Midbrain (tissue), 1 donor: ENCODE measurements around the gene UGT1A1.
"Not testable (repeated sequence)": the region's sequence is repeated elsewhere in the genome, so short reads cannot be mapped to it uniquely, and the experiment has no call there.

Experiments used
- DNase-seq: peaks from one replicate; lab custom pipeline; 2025; lab: John Stamatoyannopoulos, UW

UGT1A1 gene

DNA sequence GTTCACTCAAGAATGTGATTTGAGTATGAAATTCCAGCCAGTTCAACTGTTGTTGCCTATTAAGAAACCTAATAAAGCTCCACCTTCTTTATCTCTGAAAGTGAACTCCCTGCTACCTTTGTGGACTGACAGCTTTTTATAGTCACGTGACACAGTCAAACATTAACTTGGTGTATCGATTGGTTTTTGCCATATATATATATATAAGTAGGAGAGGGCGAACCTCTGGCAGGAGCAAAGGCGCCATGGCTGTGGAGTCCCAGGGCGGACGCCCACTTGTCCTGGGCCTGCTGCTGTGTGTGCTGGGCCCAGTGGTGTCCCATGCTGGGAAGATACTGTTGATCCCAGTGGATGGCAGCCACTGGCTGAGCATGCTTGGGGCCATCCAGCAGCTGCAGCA lies at the start of gene UGT1A1:
UGT1A1 (plus strand) TSS at position 228 of the 400 bp plus-strand sequence; CDS start at position 246, 18 bp downstream.
- DNase-seq: no peak

DNA sequence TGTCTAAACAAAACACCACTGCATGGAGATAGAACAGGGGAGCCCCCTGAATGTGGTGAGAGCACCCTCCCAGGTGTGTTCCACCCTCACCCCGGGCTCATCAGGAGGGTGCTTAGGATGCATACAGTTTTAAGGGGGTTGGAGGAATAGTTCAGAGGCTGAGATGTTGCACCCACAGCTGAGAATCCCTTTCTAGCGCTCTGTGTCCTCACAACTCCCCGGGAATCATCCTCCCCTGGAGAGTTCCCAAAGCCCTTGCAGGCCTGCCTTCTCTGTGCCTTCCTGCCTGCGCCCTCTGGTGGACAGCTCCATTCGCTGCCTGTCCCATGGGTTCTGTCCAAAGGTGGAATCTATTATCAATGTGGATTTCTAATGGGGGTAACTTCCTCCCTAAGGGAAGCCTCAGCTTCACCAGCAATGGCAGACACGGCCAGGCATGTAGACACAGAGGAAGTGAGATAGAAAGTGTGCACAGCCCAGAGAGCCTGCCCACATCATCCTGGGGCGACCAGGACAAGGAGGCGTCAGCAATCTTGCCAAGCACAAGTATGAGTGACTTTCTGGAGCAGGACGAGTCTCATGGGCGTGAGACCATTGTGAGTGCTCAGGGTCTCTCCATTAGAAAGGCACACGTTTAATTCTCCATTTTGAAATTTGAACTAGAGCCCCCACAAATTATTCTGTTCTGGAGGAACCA lies 48.6 kb upstream of the UGT1A1 start:
- DNase-seq: peak; percentile 68

DNA sequence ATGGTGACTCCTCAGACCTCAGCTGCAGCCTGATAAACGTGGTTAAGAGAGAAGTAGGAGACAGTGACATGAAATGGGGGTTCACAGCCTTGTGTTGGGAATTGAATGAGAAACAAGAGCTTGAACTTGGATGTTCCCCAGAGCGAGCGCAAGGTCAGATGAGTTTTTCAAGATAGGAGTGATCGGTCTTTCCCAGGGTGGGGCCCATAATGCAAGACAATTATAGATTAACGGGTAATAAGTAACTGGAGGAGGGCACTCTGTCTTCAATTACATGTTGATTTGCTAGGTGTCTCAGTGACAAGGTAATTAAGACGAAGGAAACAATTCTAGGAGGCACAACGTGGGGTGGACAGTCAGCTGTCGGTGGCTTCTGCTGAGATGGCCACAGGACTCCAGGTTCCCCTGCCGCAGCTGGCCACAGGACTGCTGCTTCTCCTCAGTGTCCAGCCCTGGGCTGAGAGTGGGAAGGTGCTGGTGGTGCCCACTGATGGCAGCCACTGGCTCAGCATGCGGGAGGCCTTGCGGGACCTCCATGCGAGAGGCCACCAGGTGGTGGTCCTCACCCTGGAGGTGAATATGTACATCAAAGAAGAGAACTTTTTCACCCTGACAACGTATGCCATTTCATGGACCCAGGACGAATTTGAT lies 47.3 kb upstream of the UGT1A1 start, which contains the start of gene UGT1A5:
UGT1A5 (plus strand) TSS at position 297 of the 651 bp plus-strand sequence; CDS start at position 382, 85 bp downstream.
- DNase-seq: no peak

DNA sequence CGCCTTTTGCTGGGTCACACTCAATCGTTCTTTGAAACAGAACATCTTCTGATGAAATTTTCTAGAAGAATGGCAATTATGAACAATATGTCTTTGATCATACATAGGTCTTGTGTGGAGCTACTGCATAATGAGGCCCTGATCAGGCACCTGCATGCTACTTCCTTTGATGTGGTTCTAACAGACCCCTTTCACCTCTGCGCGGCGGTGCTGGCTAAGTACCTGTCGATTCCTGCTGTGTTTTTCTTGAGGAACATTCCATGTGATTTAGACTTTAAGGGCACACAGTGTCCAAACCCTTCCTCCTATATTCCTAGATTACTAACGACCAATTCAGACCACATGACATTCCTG lies 46.8 kb upstream of the UGT1A1 start:
- no peak for DNase-seq

DNA sequence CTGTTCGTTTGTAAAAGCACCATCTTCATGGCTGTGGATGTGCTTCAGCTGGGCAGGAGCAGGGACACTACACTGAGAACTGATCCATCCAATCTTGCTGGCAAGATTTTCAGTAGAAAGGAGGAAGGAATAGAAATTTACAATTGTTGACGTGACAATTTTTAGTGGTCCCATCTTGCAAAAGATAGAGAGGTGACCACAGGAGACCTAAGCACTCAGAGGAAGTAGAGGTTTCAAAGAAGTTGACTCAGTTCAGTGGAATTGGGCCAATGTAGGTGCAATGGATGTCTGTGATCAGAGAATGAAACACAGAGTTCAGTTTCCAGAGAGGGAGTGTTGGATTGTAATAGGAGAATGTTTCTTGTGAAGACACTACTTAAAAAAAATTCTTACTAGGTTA lies 45.9 kb upstream of the UGT1A1 start:
- DNase-seq: no peak

DNA sequence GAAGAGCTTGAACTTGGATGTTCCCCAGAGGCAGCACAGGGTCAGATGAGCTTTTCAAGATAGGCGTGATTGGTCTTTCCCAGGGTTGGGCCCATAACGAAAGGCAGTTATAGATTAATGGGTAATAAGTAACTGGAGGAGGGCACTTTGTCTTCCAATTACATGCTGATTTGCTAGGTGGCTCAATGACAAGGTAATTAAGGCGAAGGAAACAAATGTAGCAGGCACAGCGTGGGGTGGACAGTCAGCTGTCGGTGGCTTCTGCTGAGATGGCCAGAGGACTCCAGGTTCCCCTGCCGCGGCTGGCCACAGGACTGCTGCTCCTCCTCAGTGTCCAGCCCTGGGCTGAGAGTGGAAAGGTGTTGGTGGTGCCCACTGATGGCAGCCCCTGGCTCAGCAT lies 41.5 kb upstream of the UGT1A1 start, which contains the start of gene UGT1A4:
UGT1A4 (plus strand) TSS at position 185 of the 400 bp plus-strand sequence; CDS start at position 270, 85 bp downstream.
- no peak for DNase-seq

DNA sequence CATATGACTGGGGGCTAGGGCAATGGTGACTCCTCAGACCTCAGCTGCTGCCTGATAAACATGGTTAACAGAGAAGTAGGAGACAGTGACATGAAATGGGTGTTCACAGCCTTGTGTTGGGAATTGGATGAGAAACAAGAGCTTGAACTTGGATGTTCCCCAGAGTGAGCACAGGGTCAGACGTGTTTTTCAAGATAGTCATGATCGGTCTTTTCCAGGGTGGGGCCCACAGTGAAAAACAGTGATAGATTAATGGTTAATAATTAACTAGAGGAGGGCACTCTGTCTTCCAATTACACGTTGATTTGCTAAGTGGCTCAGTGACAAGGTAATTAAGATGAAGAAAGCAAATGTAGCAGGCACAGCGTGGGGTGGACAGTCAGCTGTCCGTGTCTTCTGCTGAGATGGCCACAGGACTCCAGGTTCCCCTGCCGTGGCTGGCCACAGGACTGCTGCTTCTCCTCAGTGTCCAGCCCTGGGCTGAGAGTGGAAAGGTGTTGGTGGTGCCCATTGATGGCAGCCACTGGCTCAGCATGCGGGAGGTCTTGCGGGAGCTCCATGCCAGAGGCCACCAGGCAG lies 31.3 kb upstream of the UGT1A1 start, which contains the start of gene UGT1A3:
UGT1A3 (plus strand) TSS at position 320 of the 579 bp plus-strand sequence; CDS start at position 405, 85 bp downstream.
- no peak for DNase-seq

DNA sequence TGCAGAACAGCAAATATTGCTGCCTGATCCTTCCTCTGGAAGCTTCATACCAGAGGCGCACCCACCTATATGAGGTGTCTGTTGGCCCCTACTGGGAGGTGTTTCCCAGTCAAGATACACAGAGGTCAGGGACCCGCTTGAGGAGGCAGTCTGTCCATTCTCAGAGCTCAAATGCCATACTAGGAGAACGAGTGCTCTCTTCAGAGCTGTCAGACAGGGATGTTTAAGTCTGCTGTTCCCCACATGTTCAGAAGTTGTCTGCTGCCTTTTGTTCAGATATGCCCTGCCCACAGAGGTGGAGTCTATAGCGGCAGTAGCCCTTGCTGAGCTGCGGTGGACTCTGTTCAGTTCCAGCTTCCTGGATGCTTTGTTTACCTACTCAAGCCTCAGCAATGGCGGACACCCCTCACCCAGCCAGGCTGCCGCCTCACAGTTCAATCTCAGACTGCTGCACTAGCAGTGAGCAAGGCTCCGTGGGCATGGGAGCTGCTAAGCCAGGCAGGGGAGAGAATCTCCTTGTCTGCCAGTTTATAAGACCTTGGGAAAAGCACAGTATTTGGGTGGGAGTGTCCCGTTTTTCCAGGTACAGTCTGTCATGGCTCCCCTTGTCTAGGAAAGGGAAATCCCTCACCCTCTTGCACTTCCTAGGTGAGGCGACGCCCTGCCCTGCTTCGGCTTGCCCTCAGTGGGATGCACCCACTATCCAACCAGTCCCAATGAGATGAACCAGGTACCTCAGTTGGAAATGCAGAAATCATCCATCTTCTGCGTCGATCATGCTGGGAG lies 23.0 kb upstream of the UGT1A1 start:
- DNase-seq: not testable (repeated sequence)

DNA sequence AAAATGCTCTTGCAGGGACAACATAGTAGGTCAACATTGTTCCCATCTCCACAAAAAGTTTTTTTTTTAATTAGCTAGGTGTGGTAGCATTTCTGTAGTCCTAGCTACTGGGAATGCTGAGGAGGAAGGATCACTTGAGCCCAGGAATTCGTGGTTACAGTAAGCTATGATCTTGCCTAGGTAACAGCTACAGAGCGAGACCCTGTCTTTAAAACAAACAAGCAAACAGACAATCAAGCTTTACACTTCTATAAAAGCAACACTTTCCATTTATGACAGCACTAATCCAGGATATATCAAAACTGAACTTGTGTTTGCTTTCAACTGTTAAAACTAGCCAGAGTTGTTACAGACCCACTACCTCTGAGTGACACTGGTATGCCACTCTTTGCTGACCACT lies 19.2 kb upstream of the UGT1A1 start:
- no peak for DNase-seq

DNA sequence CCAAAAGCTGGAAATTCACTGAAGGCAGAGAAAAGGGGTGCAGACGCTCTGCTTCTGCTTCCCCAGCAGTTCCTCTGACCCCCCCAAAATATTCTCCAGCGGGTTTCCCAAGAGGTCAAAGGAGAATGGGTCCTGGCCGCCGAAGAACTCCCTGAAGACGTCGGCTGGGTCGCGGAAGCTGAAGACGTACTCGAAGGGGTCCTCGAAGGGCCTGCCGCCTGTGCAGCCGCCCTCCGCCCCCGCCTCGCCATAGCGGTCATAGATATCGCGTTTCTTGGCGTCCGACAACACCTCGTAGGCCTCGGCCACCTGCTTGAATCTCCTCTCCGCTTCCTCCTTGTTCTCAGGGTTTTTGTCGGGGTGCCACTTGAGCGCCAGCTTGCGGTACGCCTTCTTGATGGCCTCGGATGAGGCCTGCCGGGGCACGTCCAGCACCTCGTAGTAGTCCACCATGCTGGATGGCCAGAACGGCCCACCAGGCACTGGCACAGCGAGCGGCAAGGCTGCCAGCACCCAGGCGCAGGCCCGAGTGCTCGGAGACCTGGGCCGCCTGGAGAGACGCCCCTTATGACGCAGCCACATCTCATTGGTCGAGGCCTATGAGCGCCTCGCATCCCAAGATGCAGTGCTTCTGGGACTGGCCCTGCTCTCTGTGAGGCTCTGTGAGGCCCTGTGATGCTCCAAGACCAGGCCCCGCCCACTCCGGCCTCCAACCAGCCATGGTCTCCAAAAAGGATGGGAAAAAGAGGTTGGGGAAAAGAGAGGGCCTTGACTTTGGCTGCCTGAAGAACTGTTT lies 16.4 kb upstream of the UGT1A1 start:
- DNase-seq: no peak

DNA sequence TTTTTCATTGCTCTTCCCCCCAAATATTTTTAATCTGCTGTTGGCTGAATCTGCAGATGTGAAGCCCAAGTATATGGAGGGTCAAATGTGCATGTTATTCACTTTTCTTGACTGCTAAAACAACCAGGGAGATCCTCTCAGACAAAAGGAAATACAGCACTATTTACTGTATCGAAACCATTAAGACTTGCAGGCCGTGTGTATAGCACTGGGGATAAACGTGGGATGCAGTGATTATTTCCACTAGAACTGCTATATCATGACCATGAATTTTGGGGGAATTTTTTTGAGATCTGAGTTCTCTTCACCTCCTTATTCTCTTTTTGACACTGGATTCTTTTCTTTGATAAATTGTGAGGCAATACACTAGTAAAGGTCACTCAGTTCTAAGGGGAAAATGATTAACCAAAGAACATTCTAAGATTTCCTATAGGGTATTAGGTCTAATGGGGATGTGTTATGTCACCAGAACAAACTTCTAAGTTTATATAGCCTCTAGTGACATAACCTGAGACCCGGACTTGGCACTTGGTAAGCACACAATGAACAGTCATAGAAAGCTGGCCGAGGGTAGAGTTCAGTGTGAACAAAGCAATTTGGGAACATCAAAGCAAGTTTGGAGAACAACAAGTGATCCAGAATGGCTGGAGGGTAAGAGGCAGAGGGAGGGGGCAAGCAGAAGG lies 14.9 kb upstream of the UGT1A1 start:
- no peak for DNase-seq

DNA sequence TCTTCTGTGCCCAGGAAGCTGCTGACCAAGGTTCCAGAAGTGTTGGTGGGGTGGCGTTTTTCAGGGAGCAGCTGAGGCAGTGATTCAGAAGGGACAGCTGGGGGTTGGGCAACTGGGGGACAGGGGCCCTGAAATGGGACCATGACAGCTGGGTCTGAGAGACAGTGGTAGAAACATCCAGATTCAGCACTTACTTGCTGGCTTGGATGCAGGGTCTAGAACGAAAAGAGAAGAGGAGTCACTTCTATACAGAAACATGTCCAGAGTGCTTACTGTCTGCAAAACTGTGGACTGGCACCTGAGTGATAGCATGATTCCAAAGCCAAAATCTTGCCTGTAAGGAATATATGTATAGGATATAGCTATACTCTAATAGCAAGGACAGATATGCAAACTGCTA lies 14.2 kb upstream of the UGT1A1 start:
- not testable (repeated sequence) for DNase-seq

DNA sequence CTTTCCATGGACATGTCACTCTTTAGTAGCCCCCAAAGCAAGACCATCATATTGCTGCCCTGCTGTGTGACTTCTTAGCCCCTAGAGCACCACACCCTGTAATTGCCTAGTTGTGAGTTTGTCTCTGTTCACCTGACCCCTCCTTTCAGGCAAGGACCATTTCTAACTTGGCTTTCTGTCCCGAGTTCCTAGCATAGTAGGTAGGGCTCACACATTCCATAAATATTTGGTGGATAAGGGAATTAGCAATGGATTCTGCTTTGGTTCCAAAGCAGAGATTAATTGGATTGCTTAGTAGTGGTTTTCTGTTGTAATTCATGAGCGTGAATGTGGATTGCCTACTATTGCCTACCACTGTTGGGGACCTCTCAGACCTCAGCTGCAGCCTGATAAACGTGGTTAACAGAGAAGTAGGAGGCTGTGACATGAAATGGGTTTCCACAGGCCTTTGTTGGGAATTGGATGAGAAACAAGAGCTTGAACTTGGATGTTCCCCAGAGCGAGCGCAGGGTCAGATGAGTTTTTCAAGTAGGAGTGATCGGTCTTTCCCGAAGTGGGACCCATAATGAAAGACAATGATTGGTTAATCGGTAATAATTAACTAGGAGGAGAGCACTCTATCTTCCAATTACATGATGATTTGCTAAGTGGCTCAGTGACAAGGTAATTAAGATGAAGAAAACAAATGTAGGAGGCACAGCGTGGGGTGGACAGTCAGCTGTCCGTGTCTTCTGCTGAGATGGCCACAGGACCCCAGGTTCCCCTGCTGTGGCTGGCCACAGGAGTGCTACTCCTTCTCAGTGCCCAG lies 13.4 kb upstream of the UGT1A1 start:
- DNase-seq: no peak

DNA sequence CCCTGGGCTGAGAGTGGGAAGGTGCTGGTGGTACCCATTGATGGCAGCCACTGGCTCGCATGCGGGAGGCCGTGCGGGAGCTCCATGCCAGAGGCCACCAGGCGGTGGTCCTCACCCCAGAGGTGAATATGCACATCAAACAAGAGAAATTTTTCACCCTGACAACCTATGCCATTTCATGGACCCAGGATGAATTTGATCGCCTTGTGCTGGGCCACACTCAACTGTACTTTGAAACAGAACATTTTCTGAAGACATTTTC lies 12.9 kb upstream of the UGT1A1 start:
- DNase-seq: no peak

DNA sequence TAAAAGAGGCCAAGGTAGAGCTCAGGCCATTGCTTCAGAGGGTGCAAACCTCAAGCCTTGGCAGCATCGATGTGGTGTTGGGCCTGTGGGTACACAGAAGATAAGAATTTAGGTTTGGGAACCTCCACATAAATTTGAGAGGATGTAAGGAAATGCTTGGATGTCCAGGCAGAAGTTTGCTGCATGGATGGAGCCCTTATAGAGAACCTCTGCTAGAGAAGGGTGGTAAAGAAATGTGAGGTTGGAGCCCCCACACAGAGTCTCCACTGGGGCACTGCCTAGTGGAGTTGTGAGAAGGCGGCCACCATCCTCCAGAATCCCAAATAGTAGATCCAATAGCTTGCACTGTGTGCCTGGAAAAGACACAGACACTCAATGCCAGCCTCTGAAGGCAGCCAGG lies 9.4 kb upstream of the UGT1A1 start:
- DNase-seq: not testable (repeated sequence)

DNA sequence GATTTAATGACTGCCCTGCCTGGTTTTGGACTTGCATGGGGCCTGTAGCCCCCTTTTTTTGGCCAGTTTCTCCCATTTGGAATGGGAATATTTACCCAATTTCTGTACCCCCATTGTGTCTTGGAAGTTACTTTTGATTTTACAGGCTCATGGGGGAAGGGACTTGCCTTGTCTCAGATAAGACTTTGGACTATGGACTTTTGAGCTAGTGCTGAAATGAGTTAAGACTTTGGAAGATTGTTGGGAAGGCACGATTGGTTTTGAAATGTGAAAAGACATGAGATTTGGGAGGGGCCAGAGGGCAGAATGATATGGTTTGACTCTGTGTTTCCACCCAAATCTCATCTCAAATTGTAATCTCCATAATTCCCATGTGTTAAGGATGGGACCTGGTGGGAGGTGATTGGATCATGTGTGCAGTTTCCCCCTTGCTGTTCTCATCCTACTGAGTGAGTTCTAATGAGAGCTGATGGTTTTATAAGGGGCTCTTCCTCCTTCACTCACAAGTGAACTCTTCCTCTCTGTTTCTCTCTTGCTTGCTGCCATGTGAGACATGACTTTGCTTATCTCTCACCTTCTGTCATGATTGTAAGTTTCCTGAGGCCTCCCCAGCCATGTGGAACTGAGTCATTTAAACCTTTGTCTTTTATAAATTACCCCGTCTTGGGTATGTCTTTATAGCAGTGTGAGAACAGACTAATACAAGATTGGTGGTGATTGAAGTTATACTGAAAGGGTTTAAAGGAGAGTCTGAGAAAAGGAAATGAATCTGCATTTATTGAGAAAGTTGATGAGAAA lies 8.7 kb upstream of the UGT1A1 start:
- DNase-seq: not testable (repeated sequence)

DNA sequence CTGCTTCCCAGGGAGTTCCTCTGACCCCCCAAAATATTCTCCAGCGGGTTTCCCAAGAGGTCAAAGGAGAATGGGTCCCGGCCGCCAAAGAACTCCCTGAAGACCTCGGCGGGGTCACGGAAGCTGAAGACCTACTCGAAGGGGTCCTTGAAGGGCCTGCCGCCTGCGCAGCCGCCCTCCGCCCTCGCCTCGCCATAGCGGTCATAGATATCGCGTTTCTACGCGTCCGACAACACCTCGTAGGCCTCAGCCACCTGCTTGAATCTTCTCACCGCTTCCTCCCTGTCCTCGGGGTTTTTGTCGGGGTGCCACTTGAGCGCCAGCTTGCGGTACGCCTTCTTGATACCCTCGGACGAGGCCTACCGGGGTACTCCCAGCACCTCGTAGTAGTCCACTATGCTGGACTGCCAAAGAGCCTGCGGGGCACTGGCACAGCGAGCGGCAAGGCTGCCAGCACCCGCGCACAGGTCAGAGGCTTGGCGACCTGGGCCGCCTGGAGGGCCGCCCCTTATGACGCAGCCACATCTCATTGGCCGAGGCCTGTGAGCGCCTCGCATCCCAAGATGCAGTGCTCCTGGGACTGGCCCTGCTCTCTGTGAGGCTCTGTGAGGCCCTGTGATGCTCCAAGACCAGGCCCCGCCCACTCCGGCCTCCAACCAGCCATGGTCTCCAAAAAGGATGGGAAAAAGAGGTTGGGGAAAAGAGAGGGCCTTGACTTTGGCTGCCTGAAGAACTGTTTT lies 5.0 kb upstream of the UGT1A1 start:
- DNase-seq: no peak

DNA sequence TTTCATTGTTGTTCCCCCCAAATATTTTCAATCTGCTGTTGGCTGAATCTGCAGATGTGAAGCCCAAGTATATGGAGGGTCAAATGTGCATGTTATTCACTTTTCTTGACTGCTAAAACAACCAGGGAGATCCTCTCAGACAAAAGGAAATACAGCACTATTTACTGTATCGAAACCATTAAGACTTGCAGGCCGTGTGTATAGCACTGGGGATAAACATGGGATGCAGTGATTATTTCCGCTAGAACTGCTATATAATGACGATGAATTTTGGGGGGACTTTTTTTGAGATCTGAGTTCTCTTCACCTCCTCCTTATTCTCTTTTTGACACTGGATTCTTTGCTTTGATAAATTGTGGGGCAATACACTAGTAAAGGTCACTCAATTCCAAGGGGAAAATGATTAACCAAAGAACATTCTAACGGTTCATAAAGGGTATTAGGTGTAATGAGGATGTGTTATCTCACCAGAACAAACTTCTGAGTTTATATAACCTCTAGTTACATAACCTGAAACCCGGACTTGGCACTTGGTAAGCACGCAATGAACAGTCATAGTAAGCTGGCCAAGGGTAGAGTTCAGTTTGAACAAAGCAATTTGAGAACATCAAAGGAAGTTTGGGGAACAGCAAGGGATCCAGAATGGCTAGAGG lies 3.5 kb upstream of the UGT1A1 start:
- no peak for DNase-seq
